ENCODE data around the gene TIMM22. TPM values are rescaled to one million over a fixed set of nuclear protein-coding genes. Genes with fewer than 3 reads are reported as not detected.

The TIMM22 gene
- total and polyA plus RNA-seq, 2 donors (not counting 1 experiment from before 2014, with no cell fraction given), result 4.1 to 9.5 TPM

DNA sequence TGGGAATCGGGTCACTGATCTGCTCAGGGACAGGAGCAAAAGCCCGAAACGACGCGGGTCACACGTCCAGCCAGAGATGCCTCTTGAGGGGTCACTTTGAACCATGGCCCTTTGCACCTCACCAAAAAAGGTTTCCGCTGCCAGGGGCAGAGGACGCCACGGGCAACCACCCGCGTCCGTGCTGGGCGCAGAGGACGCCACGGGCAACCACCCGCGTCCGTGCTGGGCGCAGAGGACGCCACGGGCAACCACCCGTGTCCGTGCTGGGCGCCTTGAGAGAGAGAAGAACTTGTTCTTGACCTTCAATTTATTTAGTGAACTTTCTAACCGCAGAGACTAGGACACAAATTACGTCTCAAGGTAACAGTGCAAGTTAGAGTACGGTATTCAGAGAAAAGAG, 35.5 kb downstream of the TIMM22 start:
- Histone ChIP-seq H3K79me2 (ENCODE audit: control insufficient read depth, insufficient read depth, low read length) (peaks cover 8% of the 10 kb centered on the region), H3K9me3 (ENCODE audit: control extremely low read depth in 1 of 3, control insufficient read depth in 2 of 3, insufficient read depth in 1 of 3, low read length in 2 of 3) (no peaks in the 10 kb centered on the region), H3K27ac (ENCODE audit: low read length in 2 of 2) (no peak overlapping the region), H3K36me3 (replicated peaks in 1 of 2; ENCODE audit: control extremely low read depth in 1 of 2, control insufficient read depth in 1 of 2, extremely low read depth in 1 of 2, insufficient read depth in 2 of 2, low read length in 1 of 2) (peaks cover 0 to 3% of the 10 kb centered on the region in 2 experiments), H3K27me3 (replicated peaks in 1 of 4; ENCODE audit: control extremely low read depth in 1 of 4, control insufficient read depth in 3 of 4, insufficient read depth in 4 of 4, low read length in 3 of 4) (no peaks in the 10 kb centered on the region), H3K4me2 (replicated peaks; ENCODE audit: low read depth, low read length, poor library complexity, severe bottlenecking) (no peak overlapping the region), H3K4me1 (ENCODE audit: control insufficient read depth in 2 of 2, insufficient read depth in 2 of 2, low read length in 2 of 2) (peaks cover 0 to 18% of the 10 kb centered on the region in 2 donors), H3K9ac (ENCODE audit: low read length) (no peak overlapping the region), H3K4me3 (ENCODE audit: control extremely low read depth in 1 of 5, extremely low read depth in 1 of 5, insufficient read depth in 1 of 5, low read depth in 2 of 5, low read length in 4 of 5) (no peak overlapping the region), H2AFZ (ENCODE audit: insufficient read depth, low read depth, low read length, poor library complexity, severe bottlenecking) (no peak overlapping the region), H4K20me1 (ENCODE audit: control insufficient read depth, insufficient read depth, low read length, poor library complexity, severe bottlenecking) (peaks cover 55% of the 10 kb centered on the region)
- Mint-ChIP-seq H3K4me1 (peaks cover 22% of the 10 kb centered on the region), H3K4me3 (peak overlapping the region; percentile 45), H3K9me3 (ENCODE audit: insufficient read depth) (no peaks in the 10 kb centered on the region), H3K27ac (no peak overlapping the region), H3K27me3 (no peaks in the 10 kb centered on the region)
- POLR2A ChIA-PET, result no interaction called here
- ATAC-seq (ENCODE audit: low read depth), result peak; percentile 11
- intact Hi-C loops (cut with micrococcal nuclease), result no loop called here
- TF ChIP-seq, protein P1, sequence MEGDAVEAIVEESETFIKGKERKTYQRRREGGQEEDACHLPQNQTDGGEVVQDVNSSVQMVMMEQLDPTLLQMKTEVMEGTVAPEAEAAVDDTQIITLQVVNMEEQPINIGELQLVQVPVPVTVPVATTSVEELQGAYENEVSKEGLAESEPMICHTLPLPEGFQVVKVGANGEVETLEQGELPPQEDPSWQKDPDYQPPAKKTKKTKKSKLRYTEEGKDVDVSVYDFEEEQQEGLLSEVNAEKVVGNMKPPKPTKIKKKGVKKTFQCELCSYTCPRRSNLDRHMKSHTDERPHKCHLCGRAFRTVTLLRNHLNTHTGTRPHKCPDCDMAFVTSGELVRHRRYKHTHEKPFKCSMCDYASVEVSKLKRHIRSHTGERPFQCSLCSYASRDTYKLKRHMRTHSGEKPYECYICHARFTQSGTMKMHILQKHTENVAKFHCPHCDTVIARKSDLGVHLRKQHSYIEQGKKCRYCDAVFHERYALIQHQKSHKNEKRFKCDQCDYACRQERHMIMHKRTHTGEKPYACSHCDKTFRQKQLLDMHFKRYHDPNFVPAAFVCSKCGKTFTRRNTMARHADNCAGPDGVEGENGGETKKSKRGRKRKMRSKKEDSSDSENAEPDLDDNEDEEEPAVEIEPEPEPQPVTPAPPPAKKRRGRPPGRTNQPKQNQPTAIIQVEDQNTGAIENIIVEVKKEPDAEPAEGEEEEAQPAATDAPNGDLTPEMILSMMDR (IDR thresholded peaks at IDR 0.05), result no peak
- no peak for TF ChIP-seq EZH2 (IDR thresholded peaks at IDR 0.05; ENCODE audit: borderline replicate concordance, insufficient read depth, low read depth, low read length, poor library complexity, severe bottlenecking)
- CTCF ChIA-PET, result no interaction called here
- 74% methylated on average over 23 of the region's 27 CpGs for WGBS (ENCODE audit: insufficient coverage)
- DNase-seq, result no peak

DNA sequence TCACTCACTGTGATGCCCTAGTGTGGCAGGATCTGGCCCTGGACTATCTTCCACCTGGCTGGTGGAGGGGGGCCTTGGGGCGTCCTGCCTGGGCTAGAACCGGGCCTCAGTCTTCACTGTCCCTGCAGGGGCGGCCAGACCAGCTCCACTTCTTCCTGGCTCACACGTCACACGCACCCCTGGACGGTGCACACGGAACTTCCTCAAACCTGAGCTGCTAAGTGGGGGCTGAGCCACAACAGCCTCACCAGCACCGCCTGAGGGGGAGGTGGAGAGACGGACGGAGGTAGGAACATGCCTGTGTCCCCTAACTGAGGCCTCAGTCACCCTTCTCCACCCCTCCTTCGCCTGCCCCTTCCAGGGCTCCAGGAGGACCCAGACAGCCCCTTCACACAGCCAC, 36.6 kb downstream of the TIMM22 start:
- no peak overlapping the region for H3K27ac ChIP-seq (ENCODE audit: low read length in 2 of 2)
- 47% methylated on average over 9 of the region's 11 CpGs for WGBS (ENCODE audit: insufficient coverage)
- TF ChIP-seq, protein P1 (IDR thresholded peaks at IDR 0.05), result no peak
- TF ChIP-seq EZH2 (IDR thresholded peaks at IDR 0.05; ENCODE audit: borderline replicate concordance, insufficient read depth, low read depth, low read length, poor library complexity, severe bottlenecking), result no peak
- H2AFZ ChIP-seq (ENCODE audit: insufficient read depth, low read depth, low read length, poor library complexity, severe bottlenecking), result no peak overlapping the region
- CTCF ChIA-PET, result no interaction called here
- Mint-ChIP-seq H3K27ac (peak overlapping the region; percentile 67), H3K4me1 (peaks cover 22% of the 10 kb centered on the region), H3K4me3 (no peak overlapping the region), H3K27me3 (no peaks in the 10 kb centered on the region), H3K9me3 (ENCODE audit: insufficient read depth) (no peaks in the 10 kb centered on the region)
- H3K9ac ChIP-seq (ENCODE audit: low read length), result no peak overlapping the region
- DNase-seq, result peak; percentile 36
- H3K4me3 ChIP-seq (ENCODE audit: control extremely low read depth in 1 of 5, extremely low read depth in 1 of 5, insufficient read depth in 1 of 5, low read depth in 2 of 5, low read length in 4 of 5), result no peak overlapping the region
- peaks cover 0 to 18% of the 10 kb centered on the region in 2 donors for H3K4me1 ChIP-seq (ENCODE audit: control insufficient read depth in 2 of 2, insufficient read depth in 2 of 2, low read length in 2 of 2)
- H3K4me2 ChIP-seq (replicated peaks; ENCODE audit: low read depth, low read length, poor library complexity, severe bottlenecking), result no peak overlapping the region
- POLR2A ChIA-PET, result no interaction called here
- peak; percentile 57 for ATAC-seq (ENCODE audit: low read depth)
- intact Hi-C loops (cut with micrococcal nuclease), result no loop called here
- peaks cover 0 to 7% of the 10 kb centered on the region in 2 experiments for H3K36me3 ChIP-seq (replicated peaks in 1 of 2; ENCODE audit: control extremely low read depth in 1 of 2, control insufficient read depth in 1 of 2, extremely low read depth in 1 of 2, insufficient read depth in 2 of 2, low read length in 1 of 2)
- H3K27me3 ChIP-seq (replicated peaks in 1 of 4; ENCODE audit: control extremely low read depth in 1 of 4, control insufficient read depth in 3 of 4, insufficient read depth in 4 of 4, low read length in 3 of 4), result no peaks in the 10 kb centered on the region
- H3K9me3 ChIP-seq (ENCODE audit: control extremely low read depth in 1 of 3, control insufficient read depth in 2 of 3, insufficient read depth in 1 of 3, low read length in 2 of 3), result no peaks in the 10 kb centered on the region
- peaks cover 8% of the 10 kb centered on the region for H3K79me2 ChIP-seq (ENCODE audit: control insufficient read depth, insufficient read depth, low read length)
- H4K20me1 ChIP-seq (ENCODE audit: control insufficient read depth, insufficient read depth, low read length, poor library complexity, severe bottlenecking), result peaks cover 66% of the 10 kb centered on the region
